Activated gamma-delta T cell treated with anti-CD3 and anti-CD28 coated beads, Interleukin-2, amount 50 U/mL, for 16 hours (primary cell): ENCODE data around the gene C16orf87.
A peak's percentile ranks its signal among the peaks of the same experiment; 100 is the strongest.

Experiments
- DNase-seq: peaks from one replicate; pipeline ENCODE4 v3.0.0-alpha.2; 2020; ENCODE audit warnings: low read depth

Gene C16orf87

GRCh38 chr16:46843898-46844642, 13.1 kb upstream of the C16orf87 start:
- DNase-seq, result no peak

DNA sequence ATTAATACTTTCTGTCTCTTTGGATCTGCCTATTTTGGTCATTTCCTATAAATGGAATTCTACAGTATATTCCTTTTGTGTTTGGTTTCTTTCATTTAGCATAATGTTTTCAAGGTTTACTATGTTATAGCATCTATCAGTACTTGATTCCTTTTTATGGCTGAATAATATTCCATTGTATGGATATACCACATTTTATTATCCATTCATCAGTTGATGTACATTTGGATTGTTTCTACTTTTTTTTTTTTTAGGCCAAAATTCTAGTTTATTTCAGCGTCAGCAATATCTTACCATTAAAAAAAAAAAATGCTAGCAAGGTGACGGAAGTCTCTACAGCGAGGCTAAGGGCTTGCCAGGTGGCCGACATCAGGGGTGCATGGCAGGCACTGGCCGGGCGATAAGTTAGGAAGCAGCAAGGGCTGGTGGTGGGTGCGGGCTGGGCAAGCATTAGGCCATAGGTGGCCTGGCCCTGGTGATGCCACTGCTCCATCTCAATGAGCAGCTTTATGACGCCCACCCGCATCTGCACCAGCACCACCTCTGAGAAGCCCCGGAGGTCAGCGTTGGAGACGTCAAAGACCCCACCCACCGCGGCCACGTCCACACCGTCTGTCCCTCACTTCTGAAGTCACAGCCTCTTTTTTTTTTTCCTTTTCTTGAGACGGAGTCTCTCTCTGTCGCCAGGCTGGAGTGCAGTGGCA, 11.4 kb upstream of the C16orf87 start:
- DNase-seq, result no peak

DNA sequence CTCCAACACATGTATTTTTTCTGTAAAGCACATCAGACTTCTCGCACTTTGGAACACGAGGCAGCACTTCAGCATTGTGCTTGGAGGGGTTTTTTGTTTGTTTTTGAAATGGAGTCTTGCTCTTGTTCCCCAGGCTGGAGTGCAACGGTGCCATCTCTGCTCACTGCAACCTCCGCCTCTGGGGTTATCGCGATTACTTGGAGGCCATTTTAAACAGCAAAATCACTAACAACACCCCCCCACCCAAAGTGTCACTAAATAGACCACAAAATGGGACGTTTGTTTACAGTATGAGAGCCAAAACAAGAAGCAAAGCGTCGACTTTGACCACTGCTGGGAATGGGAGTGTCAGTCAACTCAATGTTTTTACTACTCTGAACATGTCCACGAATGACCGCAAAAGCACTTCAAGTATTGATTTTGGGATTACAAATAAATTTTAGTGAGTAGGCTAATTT, 9.0 kb upstream of the C16orf87 start:
- no peak for DNase-seq

DNA sequence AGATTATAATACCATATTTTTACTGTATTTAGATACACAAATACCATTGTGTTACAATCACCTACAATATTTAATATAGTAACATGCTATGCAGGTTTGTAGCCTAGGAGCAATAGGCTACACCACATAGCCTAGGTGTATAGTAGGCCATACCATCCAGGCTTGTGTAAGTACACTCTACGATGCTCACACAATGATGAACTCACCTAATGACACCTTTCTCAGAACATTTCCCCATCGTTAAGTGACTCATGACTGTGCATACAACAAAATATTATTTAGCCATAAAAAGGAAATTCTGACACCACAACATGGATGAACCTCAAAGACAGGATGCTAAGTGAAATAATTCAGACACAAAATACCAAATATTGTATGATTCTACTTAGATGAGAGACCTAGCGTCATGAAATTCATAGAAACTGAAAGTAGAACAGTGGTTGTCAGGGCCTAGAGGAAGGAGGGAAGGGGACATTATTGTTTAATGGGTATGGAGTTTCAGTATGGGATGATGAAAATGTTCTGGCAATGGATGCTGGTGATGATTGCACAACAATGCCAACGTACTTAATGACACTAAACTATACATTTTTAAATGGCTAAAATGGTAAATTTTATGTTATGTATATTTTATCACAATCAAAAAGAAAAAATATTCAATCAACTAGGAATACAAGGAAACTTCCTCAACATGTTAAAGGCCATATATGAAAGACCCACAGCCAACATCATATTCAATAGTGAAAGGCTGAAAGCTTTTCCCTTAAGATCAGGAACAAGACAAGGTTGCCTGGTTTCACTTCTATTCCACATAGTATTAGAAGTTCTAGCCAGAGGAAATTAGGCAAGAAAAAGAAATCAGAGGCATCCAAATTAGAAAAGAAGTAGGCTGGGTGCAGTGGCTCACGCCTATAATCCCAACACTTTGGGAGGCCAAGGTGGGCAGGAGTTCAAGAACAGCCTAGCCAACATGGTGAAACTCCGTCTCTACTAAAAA, 5.9 kb upstream of the C16orf87 start:
- no peak for DNase-seq

GRCh38 chr16:46833460-46833800, 2.5 kb upstream of the C16orf87 start:
- DNase-seq, result no peak

- DNase-seq, result no peak
Measured at GRCh38 chr16:46832757-46833459, 1.9 kb upstream of the C16orf87 start.

DNA sequence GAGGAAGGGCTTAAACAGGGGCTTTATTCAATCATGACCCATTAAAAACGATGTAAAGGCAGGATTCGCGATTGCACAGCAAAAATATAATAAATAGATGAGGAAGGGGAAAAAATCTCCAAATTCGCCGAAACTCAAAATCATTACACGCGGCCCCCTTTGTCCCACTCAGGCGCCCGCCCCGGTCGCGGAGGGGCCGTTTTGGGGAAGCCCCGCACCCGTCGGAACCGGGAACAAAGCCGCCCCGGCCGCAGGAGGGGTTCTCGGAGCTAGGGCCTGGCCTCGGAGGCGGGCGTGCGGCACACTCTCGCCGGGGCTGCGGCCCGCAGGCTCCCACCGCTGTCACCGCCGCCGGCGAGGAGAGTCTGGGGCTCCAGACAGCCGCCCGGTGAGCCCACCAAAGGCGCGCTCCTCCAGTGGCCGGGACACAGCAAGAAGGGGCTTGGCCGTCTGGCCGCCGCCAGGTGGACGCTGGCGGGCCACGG, 521 bp downstream of the C16orf87 start:
- DNase-seq, result peak; percentile 22

- no peak for DNase-seq
Measured at GRCh38 chr16:46828943-46829342, 2.0 kb downstream of the C16orf87 start.

DNA sequence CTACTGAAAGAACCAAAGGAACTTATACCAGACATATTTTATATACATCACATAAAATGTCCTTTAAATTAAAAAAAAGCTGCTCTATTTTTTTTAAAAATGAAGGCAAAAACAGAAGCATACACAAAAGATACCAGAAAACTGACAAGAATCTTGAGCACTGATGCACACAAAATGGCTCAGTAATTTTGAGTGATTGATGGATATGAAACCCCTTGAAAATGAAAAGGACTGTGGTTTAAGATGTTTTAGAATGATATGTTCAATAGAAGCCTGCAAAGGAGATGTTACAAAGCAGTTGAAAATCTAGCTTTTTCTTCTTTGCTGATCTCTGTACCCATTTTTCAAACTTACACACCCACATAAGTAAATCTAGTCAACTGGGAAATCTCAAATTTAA, 2.7 kb downstream of the C16orf87 start:
- no peak for DNase-seq

DNA sequence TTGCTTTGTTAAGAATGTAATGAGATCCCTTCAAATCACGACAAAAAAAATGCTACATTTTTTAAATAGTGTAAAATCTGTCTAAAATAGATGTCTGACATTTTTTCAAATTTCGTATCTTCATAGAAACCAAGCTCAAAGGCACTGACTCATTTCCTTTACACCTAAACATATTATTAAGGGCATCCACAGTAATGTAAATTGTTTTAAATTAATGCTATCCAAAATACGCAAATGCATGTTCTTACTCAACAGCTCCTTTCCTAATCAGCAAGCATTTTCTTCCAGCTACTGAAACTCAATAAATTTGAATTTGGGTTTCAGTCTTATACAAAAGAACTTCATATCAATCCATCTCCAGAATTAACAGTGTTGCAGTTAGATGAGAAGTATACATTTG, 4.3 kb downstream of the C16orf87 start:
- no peak for DNase-seq

GRCh38 chr16:46822270-46822669, 8.7 kb downstream of the C16orf87 start:
- DNase-seq, result no peak

DNA sequence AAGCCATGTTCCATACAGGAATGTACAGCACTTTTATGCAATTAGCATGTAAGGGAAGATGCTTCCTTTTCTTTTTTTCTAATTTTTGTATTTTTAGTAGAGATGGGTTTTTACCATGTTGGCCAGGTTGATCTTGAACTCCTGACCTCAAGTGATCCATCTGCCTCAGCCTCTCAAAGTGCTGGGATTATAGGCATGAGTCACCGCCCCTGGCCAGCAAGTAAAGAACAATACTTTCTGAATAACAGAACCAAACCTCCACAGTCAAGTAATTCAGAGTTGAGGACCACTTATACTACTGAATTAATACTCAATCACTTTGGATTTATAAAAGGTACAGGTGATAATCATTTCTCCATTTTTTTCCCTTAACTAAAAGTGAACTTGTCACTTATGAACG, 13.0 kb downstream of the C16orf87 start:
- DNase-seq, result no peak

DNA sequence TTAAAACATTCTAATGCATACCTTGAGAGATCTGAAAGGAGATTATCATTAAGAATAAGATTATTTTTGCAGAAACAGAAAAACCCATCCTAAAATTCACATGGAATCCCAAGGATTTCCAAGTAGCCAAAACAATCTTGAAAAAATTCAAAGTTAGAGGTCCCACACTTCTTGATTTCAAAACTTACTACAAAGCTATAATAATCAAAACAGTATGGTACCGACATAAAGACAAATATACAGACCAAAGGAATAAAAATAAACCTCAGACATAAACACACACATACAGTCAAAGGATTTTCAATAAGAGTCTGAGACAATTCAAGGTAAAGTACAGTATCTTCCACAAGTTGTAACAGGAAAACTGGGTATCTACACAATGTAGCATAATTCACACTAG, 16.2 kb downstream of the C16orf87 start:
- DNase-seq, result no peak

GRCh38 chr16:46813611-46814010, 17.4 kb downstream of the C16orf87 start:
- no peak for DNase-seq

DNA sequence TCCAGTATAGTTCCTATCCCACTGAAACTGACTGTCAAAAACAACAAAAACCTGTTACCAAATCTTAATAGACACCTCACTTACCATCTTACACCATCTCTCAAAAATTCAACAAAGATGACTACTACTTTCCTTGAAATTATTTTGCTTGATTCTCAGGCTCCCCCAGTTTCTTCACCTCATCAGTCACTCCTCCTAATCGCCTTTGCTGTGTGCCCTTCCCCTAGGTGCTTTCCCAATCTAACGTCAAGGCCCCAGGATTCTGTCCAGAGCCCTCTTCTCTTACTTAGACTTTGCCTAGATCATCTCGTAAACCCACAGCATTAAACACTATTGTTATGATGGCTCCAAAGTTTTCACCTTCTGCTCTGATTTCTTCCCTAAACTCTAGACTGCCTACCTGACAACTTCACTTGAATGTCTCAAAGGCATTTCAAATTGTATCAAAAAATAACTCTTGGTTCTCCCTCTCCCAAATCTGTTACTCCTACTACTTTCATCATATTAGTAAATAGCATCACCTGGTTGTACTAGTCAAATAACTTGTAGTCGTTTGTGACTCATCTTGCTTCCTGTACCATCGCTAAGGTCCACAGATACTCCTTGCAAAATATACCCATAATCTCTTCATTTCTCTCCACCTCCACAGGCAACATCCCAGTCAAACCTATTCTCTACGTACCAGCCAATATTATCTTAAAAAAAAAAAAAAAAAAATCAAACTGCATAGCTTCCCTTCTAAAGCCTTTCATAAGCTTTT, 18.0 kb downstream of the C16orf87 start:
- no peak for DNase-seq

DNA sequence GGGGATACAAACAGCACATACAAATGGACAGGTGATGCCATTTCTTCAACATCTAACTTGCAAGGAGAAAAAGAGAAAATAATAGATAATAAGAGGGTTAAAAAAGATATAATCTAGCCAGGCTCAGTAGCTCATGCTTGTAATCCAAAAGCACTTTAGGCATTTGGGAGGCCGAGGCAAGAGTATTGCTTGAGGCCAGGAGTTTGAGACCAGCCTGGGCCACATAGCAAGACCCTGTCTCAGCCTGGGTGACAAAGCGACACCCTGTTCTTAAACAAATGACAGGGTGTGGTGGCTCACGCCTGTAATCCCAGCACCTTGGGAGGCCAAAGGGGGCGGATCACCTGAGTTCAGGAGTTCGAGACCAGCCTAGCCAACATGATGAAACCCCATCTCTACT, 19.3 kb downstream of the C16orf87 start:
- DNase-seq, result no peak

GRCh38 chr16:46808997-46809396, 22.0 kb downstream of the C16orf87 start:
- no peak for DNase-seq

DNA sequence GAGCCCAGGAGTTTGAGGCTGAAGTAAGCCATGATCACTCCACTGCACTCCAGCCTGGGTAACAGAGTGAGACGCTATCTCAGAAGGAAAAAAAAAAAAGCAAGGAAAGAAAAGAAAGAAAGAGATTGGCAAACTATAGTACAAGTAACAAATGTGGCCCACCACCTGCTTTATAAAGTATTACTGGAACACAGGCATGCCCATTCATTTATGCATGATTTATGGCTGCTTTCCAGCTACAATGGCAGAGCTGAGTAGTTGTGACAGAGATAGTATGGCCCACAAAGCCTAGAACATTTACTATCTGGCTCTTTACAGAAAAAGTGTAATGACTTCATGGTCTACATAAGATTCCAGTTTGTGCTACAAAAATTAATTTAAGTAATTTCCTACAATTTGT, 23.6 kb downstream of the C16orf87 start:
- no peak for DNase-seq

DNA sequence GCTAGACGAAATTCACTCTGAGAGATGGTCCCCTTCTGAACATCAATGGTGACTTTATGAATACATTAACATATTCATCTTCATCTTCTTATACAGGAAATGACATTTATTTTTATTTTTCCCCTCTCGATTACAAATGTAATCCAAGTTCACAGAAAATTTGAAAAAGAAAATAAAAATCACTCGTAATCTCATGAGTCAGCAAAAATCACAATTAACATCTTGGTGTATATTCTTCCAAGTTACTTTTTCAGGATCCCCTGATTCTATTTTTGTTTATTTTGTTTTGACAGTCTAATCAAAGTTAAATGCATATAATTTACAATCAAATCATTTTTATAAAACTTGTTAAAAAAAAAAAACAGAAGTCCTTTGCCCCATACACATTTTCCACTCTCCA, 27.6 kb downstream of the C16orf87 start:
- no peak for DNase-seq

DNA sequence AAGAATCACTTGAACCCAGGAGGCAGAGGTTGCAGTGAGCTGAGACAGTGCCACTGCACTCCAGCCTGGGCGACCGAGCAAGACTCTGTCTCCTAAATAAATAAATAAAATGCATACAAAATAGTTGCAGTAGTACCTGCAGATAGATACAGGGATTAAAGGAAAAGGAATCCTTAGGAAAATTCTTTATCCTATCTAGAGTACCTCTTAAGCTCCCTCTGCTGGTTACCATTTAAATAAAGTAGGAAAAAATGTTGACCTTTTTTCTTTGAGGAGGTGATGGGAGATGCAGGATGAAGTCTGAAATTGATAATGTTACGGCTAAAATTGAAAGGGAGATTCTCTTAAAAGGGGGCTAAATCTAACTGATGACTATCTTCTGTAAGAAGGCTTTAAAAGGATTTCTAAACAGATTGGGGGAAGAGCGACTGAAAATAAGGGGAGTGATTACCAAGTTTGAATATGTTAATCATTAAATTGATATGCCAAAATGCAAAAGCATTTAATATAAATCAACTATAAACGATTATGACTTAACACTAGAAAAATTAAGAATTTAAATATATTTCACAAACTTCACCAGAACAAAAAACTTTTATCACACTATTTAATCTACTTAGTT, 29.4 kb downstream of the C16orf87 start:
- no peak for DNase-seq

DNA sequence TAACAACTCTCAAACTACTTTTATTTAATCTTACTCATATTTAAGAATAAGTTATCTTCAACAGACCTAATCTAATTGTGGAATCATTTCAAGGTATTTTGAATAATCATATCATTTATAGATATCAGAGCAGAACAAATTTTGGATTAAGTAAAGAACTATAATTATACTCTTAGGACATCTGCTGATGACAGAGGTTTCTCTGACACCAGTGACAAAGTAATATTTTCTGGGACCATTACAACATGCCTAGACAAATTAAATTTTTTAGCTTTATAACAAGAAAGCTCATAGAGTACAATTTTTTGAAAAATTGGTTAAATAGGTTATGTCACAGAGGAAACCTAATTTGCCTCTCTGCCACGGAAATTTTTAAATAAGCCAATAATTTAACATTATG, 30.5 kb downstream of the C16orf87 start:
- DNase-seq, result no peak
